WTC11 (cell line): ENCODE data around the gene SPIC.

Experiments
- ATF3 ChIP-seq: sonication (generic); formaldehyde crosslinking; conservative IDR thresholded peaks from 2 replicates; pipeline ENCODE4 v1.8.1; 2022; ENCODE audit warnings: mild to moderate bottlenecking, missing genetic modification reagents
- FOXJ3 ChIP-seq: sonication (generic); formaldehyde crosslinking; IDR thresholded peaks from 2 replicates; pipeline ENCODE4 v1.9.0; 2021; ENCODE audit warnings: missing genetic modification reagents, mild to moderate bottlenecking, borderline replicate concordance
- MAX ChIP-seq: sonication (generic); formaldehyde crosslinking; IDR thresholded peaks from 2 replicates; pipeline ENCODE4 v1.8.0; 2022; ENCODE audit warnings: mild to moderate bottlenecking, missing genetic modification reagents
- MYBL2 ChIP-seq: sonication (generic); formaldehyde crosslinking; IDR thresholded peaks from 2 replicates; pipeline ENCODE4 v1.8.1; 2023; ENCODE audit warnings: mild to moderate bottlenecking, moderate library complexity, missing genetic modification reagents

- no peak for TF ChIP-seq MYBL2 (CRISPR knock-in tag)
- no peak for TF ChIP-seq MAX
- no peak for TF ChIP-seq ATF3
- no peak for TF ChIP-seq FOXJ3 (CRISPR knock-in tag)
Measured at GRCh38 chr12:101485021-101485420, 9.9 kb downstream of the SPIC start.
